H7 (cell line): ENCODE results near the gene TOMM34. TPM values are rescaled to one million over a fixed set of nuclear protein-coding genes. Genes with fewer than 3 reads are reported as not detected.

Experiments
- DNase-seq: peaks from one replicate; pipeline ENCODE4 v3.0.0; 2012
- H3K27me3 ChIP-seq: 2 replicates; pipeline ENCODE4 v1.6.0; 2011; ENCODE audit warnings: mild to moderate bottlenecking, low read length; ENCODE audit not compliant: control insufficient read depth, insufficient read depth
- H3K36me3 ChIP-seq: replicated peaks from 2 replicates; pipeline ENCODE4 v1.5.1; 2011; ENCODE audit warnings: low read length; ENCODE audit not compliant: control insufficient read depth, insufficient read depth
- H3K4me3 ChIP-seq: 2 replicates; pipeline ENCODE4 v1.5.1; 2011; ENCODE audit warnings: low read depth, mild to moderate bottlenecking, control low read depth, low read length, moderate library complexity; ENCODE audit not compliant: insufficient read depth
- total RNA-seq: library from RNA; depleted of rRNA; stranded (reverse); fragments of >200 nt; shearing (Covaris generic); gene quantifications from 2 replicates; pipeline ENCODE4 v1.2.3, GENCODE V29; 2014; rRNA removed

The TOMM34 gene
- total RNA-seq, 1 experiment from 2014 or later: 49.4 TPM

DNA sequence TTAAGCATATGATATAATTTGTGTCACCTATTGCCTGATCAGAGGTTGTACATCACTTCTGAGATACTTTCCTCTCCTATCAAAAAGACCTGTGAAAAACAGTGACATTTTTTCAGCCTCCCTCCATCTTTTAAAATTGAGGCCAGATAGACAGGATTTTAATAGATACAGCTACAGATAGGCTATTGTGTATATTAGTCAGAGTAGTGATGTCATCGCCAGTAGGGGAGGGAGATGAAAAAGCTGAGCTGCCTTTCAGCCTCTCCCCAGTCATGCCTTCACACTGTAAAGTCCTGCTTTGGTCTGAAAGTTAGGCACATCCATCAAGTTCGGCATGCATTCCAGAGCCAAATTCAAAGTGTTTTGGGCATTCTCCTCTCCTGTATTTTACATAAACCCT, 58.2 kb downstream of the TOMM34 start:
- peaks cover 32% of the 10 kb centered on the region for H3K36me3 ChIP-seq

GRCh38 chr20:44900231-44900854, 59.9 kb downstream of the TOMM34 start:
- DNase-seq: no peak
- Histone ChIP-seq H3K27me3 (no peaks in the 10 kb centered on the region), H3K4me3 (no peak overlapping the region), H3K36me3 (peaks cover 23% of the 10 kb centered on the region)

More for the DNA sequence above, 58.2 kb downstream of the TOMM34 start:
- DNase-seq: no peak
- Histone ChIP-seq H3K27me3 (no peaks in the 10 kb centered on the region), H3K4me3 (no peak overlapping the region)

DNA sequence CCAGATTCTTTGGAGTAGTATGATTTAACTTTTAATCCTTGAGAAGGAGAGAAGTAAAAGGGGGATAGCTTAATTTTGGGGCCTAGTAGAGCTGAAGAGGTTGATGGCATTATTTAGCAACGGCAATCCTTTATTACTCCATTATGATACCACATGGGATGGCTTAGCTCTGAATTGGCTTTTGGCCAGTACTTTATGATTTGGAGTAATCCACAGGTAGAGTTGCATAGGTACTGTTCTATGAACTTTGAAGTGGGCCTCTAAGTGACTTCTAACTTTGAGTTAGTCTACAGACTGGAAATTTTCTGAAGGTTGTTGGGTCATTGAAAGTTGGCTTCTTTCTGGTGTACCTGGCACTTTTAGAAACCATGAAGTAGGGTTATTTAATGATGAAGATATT, 63.1 kb downstream of the TOMM34 start:
- no peak for DNase-seq
- peaks cover 8% of the 10 kb centered on the region for H3K36me3 ChIP-seq
- H3K4me3 ChIP-seq: no peak overlapping the region
- H3K27me3 ChIP-seq: no peaks in the 10 kb centered on the region

- Histone ChIP-seq H3K36me3 (peaks cover 4% of the 10 kb centered on the region), H3K27me3 (no peaks in the 10 kb centered on the region), H3K4me3 (no peak overlapping the region)
- DNase-seq: no peak
Observed at GRCh38 chr20:44896583-44896982, 63.6 kb downstream of the TOMM34 start.

DNA sequence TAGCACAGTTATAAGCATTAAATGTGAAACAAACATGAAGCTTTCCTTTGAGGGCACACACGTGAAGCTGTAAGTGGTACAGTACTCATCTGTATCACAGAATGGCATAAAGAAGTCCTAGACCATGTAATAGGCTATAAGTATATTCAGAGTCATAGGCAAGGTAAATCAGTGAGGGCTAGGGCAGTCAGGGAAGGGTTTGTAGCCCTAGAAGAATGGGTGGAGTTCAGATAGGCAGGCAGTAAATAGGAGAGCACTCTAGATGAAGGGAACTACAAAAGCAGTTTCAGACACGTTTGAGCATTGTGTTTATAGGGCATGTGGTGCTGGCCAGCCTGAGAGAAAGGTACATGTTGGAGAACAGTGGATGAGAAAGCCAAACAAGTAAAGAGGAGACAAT, 65.2 kb downstream of the TOMM34 start:
- DNase-seq: no peak
- Histone ChIP-seq H3K27me3 (no peaks in the 10 kb centered on the region), H3K4me3 (no peak overlapping the region), H3K36me3 (no peaks in the 10 kb centered on the region)

Other genes starting within 250 kb of the TOMM34 start
- not detected in 2 replicates for gene CCN5, start 245.0 kb downstream of the TOMM34 start, total RNA-seq
- gene KCNK15, start 214.5 kb downstream of the TOMM34 start, total RNA-seq: 0.14 TPM in 1 of 2 replicates, not detected in the other
- 2.7 and 3.1 TPM in 2 replicates for gene RIMS4, start 149.9 kb downstream of the TOMM34 start, total RNA-seq
- gene YWHAB, start 74.7 kb downstream of the TOMM34 start, total RNA-seq: 64.8 and 69.2 TPM in 2 replicates
- gene PABPC1L, start 50.3 kb downstream of the TOMM34 start, total RNA-seq: 17.8 and 23.8 TPM in 2 replicates
- 15.6 and 23.2 TPM in 2 replicates for gene STK4, start 6.1 kb upstream of the TOMM34 start, total RNA-seq
- 0.18 and 0.59 TPM in 2 replicates for gene KCNS1, start 140.7 kb upstream of the TOMM34 start, total RNA-seq
- not detected in 2 replicates for gene WFDC5, start 154.8 kb upstream of the TOMM34 start, total RNA-seq
- gene WFDC12, start 164.1 kb upstream of the TOMM34 start, total RNA-seq: not detected in 2 replicates
- gene PI3, start 214.5 kb upstream of the TOMM34 start, total RNA-seq: not detected in 2 replicates
- 0.31 and 0.81 TPM in 2 replicates for gene SEMG1, start 246.6 kb upstream of the TOMM34 start, total RNA-seq